HFFc6 (cell line): ENCODE results near the gene RPL15. TPM values are rescaled to one million over a fixed set of nuclear protein-coding genes. Genes with fewer than 3 reads are reported as not detected.

Experiments used
- DNase-seq: peaks from one replicate; pipeline ENCODE4 v3.0.0-alpha.2; 2018
- H3K27ac Mint-ChIP-seq: 2 replicates; pipeline ENCODE4 v1.8.0; 2020; ENCODE audit warnings: mild to moderate bottlenecking, mixed read lengths
- H3K27me3 Mint-ChIP-seq: 2 replicates; pipeline ENCODE4 v1.8.0; 2021; ENCODE audit warnings: mild to moderate bottlenecking, moderate library complexity, mixed read lengths; ENCODE audit not compliant: insufficient read depth
- H3K36me3 Mint-ChIP-seq: 2 replicates; pipeline ENCODE4 v1.8.0; 2021; ENCODE audit warnings: low read depth, mixed read lengths
- H3K4me1 Mint-ChIP-seq: 2 replicates; pipeline ENCODE4 v1.8.0; 2020; ENCODE audit warnings: low read depth, mixed read lengths
- H3K4me3 Mint-ChIP-seq: 2 replicates; pipeline ENCODE4 v1.8.0; 2020; ENCODE audit warnings: mild to moderate bottlenecking, moderate library complexity, mixed read lengths
- H3K9me3 Mint-ChIP-seq: 2 replicates; pipeline ENCODE4 v1.8.0; 2020; ENCODE audit warnings: mild to moderate bottlenecking, mixed read lengths
- CTCF ChIP-seq: fragments of 200-600 bp; sonication (generic); IDR thresholded peaks from 2 replicates; pipeline ENCODE4 v1.5.0; 2021; ENCODE audit warnings: antibody characterized with exemption, mild to moderate bottlenecking
- total RNA-seq, 6 experiments: library from RNA; stranded (reverse); fragmentation: NEBNext Ultra II Directional; extraction: Animal tissue kit (Norgen Biotek cat#: 25700); gene quantifications; 2 replicates in 1 of 6; 3 replicates in 5 of 6; pipeline ENCODE4 v1.2.3, GENCODE V29; 2021

RPL15 gene
- total RNA-seq, 6 experiments from 2014 or later = 1,680 to 2,112 (median 1,953) TPM

GRCh38 chr3:23944007-23944783 lies 27.3 kb downstream of the RPL15 start:
- Mint-ChIP-seq H3K36me3 (peaks cover 9% of the 10 kb centered on the region), H3K9me3 (no peaks in the 10 kb centered on the region), H3K27ac (peak overlapping the region; percentile 72), H3K4me3 (peak overlapping the region; percentile 85), H3K4me1 (peaks cover 35% of the 10 kb centered on the region), H3K27me3 (peaks cover 2% of the 10 kb centered on the region; the same call in 1 of the 2 replicates)
- no peak for TF ChIP-seq CTCF
- DNase-seq = no peak

GRCh38 chr3:23944861-23945662 lies 28.1 kb downstream of the RPL15 start, which contains the start of gene NR1D2:
Gene NR1D2 (plus strand): TSS chr3:23945286. CDS start chr3:23945579, 293 bp downstream.
- H3K4me1 Mint-ChIP-seq = peaks cover 44% of the 10 kb centered on the region
- peak within 1 kb of the TSS; percentile 86 for H3K4me3 Mint-ChIP-seq
- DNase-seq = peak; percentile 66
- no peak for TF ChIP-seq CTCF
- H3K27ac Mint-ChIP-seq = peak within 1 kb of the TSS; percentile 98
- H3K36me3 Mint-ChIP-seq = peaks cover 9% of the 10 kb centered on the region
- H3K9me3 Mint-ChIP-seq = no peaks in the 10 kb centered on the region
- peaks cover 2% of the 10 kb centered on the region; the same call in 1 of the 2 replicates for H3K27me3 Mint-ChIP-seq

- peaks cover 49% of the 10 kb centered on the region for H3K4me1 Mint-ChIP-seq
- DNase-seq = no peak
- no peak overlapping the region for H3K4me3 Mint-ChIP-seq
- H3K27ac Mint-ChIP-seq = no peak overlapping the region
- peaks cover 2% of the 10 kb centered on the region; the same call in 1 of the 2 replicates for H3K27me3 Mint-ChIP-seq
- TF ChIP-seq CTCF = no peak
- peaks cover 9% of the 10 kb centered on the region for H3K36me3 Mint-ChIP-seq
- no peaks in the 10 kb centered on the region for H3K9me3 Mint-ChIP-seq
Observed at GRCh38 chr3:23945663-23945912, 28.7 kb downstream of the RPL15 start.

- Mint-ChIP-seq H3K4me3 (peak overlapping the region; percentile 86), H3K4me1 (peaks cover 54% of the 10 kb centered on the region), H3K36me3 (peaks cover 9% of the 10 kb centered on the region), H3K27me3 (peaks cover 2% of the 10 kb centered on the region; the same call in 1 of the 2 replicates), H3K27ac (peak overlapping the region; percentile 98), H3K9me3 (no peaks in the 10 kb centered on the region)
- TF ChIP-seq CTCF = no peak
- peak; percentile 93 for DNase-seq
Observed at GRCh38 chr3:23945913-23946687, 29.2 kb downstream of the RPL15 start.

GRCh38 chr3:23948761-23949160 lies 31.8 kb downstream of the RPL15 start:
- Mint-ChIP-seq H3K9me3 (no peaks in the 10 kb centered on the region), H3K4me1 (peaks cover 71% of the 10 kb centered on the region), H3K36me3 (peaks cover 17% of the 10 kb centered on the region), H3K4me3 (no peak overlapping the region), H3K27ac (no peak overlapping the region), H3K27me3 (peaks cover 4% of the 10 kb centered on the region; the same call in 1 of the 2 replicates)
- peak; percentile 30 for DNase-seq
- no peak for TF ChIP-seq CTCF
